GM19328 (cell line): ENCODE results near the gene PKIB.
"Not testable (repeated sequence)": the region's sequence is repeated elsewhere in the genome, so short reads cannot be mapped to it uniquely, and the experiment has no call there.

Experiments
- ATAC-seq: cut with Tn5 transposase; IDR thresholded peaks from one replicate; pipeline ENCODE4 v1.9.1; 2021; ENCODE audit warnings: mild to moderate bottlenecking, moderate library complexity; ENCODE audit not compliant: unreplicated experiment

The PKIB gene

GRCh38 chr6:122609881-122610689 is at the start of gene PKIB:
Gene PKIB (plus strand): TSS chr6:122610405. CDS start chr6:122717795, 107,390 bp downstream.
- ATAC-seq, result peak; percentile 83

GRCh38 chr6:122563364-122564052 is 46.7 kb upstream of the PKIB start:
- ATAC-seq, result no peak

GRCh38 chr6:122564230-122564629 is 46.0 kb upstream of the PKIB start:
- no peak for ATAC-seq

- no peak for ATAC-seq
Observed at GRCh38 chr6:122565708-122566107, 44.5 kb upstream of the PKIB start.

- ATAC-seq, result no peak
Observed at GRCh38 chr6:122567034-122567433, 43.2 kb upstream of the PKIB start.

- ATAC-seq, result no peak
Observed at GRCh38 chr6:122568350-122568749, 41.9 kb upstream of the PKIB start.

- no peak for ATAC-seq
Observed at GRCh38 chr6:122568797-122569221, 41.4 kb upstream of the PKIB start.

GRCh38 chr6:122569230-122569771 is 40.9 kb upstream of the PKIB start:
- ATAC-seq, result no peak

- no peak for ATAC-seq
Observed at GRCh38 chr6:122571888-122572287, 38.3 kb upstream of the PKIB start.

- ATAC-seq, result no peak
Observed at GRCh38 chr6:122576888-122577287, 33.3 kb upstream of the PKIB start.

- no peak for ATAC-seq
Observed at GRCh38 chr6:122578961-122579360, 31.2 kb upstream of the PKIB start.

GRCh38 chr6:122580737-122581136 is 29.5 kb upstream of the PKIB start:
- ATAC-seq, result no peak

- ATAC-seq, result no peak
Observed at GRCh38 chr6:122589115-122589514, 21.1 kb upstream of the PKIB start.

GRCh38 chr6:122598295-122598694 is 11.9 kb upstream of the PKIB start:
- not testable (repeated sequence) for ATAC-seq

GRCh38 chr6:122604676-122605075 is 5.5 kb upstream of the PKIB start:
- ATAC-seq, result no peak

- peak; percentile 20 for ATAC-seq
Observed at GRCh38 chr6:122610690-122611455, 668 bp downstream of the PKIB start.

- no peak for ATAC-seq
Observed at GRCh38 chr6:122612838-122613237, 2.6 kb downstream of the PKIB start.

GRCh38 chr6:122614303-122614702 is 4.1 kb downstream of the PKIB start:
- ATAC-seq, result no peak

GRCh38 chr6:122615409-122615808 is 5.2 kb downstream of the PKIB start:
- no peak for ATAC-seq

- ATAC-seq, result no peak
Observed at GRCh38 chr6:122616877-122617276, 6.7 kb downstream of the PKIB start.

GRCh38 chr6:122619309-122619708 is 9.1 kb downstream of the PKIB start:
- no peak for ATAC-seq
